NB4 (cell line): ENCODE results near the gene TRAF3.

ENCODE experiments used
- DNase-seq: peaks from one replicate; pipeline ENCODE4 v3.0.0; 2010; ENCODE audit warnings: low read depth
- H3K4me3 ChIP-seq: one replicate; pipeline ENCODE4 v1.5.1; 2011; ENCODE audit warnings: mild to moderate bottlenecking, low read depth, low read length, moderate library complexity
- CTCF ChIP-seq: IDR thresholded peaks from one replicate; pipeline ENCODE4 v1.5.1; 2012; ENCODE audit warnings: low read depth, low read length
- MYC ChIP-seq: IDR thresholded peaks from 2 replicates; pipeline ENCODE4 v1.6.1; 2011; ENCODE audit warnings: low read depth, low read length
- POLR2A ChIP-seq: IDR thresholded peaks from 2 replicates; pipeline ENCODE4 v1.6.1; 2011; ENCODE audit warnings: mild to moderate bottlenecking; ENCODE audit not compliant: insufficient read length; ENCODE audit errors: extremely low read depth
- TF ChIP-seq, protein P1 (sequence below): IDR thresholded peaks from 2 replicates; pipeline ENCODE4 v1.6.1; 2011; ENCODE audit warnings: low read depth, low read length

TRAF3 gene

DNA sequence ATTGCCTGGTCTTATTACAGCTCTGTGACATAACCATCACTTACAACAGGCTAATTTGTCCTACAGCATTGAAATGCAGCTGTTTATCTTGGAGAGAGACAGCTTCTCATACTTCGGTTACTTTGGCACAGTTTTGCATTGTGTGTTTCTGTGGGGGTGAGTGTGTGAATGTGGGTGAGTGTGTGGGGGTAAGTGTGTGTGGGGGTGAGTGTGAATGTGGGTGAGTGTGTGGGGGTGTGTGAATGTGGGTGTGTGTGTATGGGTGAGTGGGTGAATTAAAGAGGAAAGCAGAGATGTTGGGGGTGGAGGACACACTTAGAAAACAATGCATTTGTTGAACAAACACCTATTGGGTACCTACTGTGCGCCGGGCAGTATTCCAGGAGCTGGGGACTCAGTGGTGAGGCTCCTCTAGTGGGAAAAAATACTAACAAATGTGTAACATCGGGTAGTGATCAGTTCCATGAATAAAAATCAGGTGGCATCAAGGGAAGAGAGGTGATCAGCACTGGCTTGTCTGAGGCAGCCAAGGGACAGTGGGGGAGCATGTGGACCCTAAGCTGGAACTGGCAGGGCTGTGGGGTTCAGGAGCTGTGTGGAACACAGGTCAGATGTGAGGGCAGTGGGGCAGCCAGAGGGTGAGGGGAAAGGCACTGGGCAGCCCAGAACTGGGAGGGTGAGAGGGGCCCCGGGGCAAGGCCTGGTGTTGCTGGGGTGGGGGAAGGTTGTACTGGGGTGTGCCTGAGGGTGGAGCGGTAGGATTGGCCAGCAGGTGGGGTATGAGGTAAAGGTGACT, 101.1 kb downstream of the TRAF3 start:
- no peak for DNase-seq
- TF ChIP-seq CTCF (no peak), POLR2A (no peak), MYC (no peak)
- TF ChIP-seq, protein P1, sequence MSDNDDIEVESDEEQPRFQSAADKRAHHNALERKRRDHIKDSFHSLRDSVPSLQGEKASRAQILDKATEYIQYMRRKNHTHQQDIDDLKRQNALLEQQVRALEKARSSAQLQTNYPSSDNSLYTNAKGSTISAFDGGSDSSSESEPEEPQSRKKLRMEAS = no peak
- H3K4me3 ChIP-seq = no peak overlapping the region

- DNase-seq = no peak
- TF ChIP-seq POLR2A = no peak
- TF ChIP-seq, protein P1 = no peak
- no peak overlapping the region for H3K4me3 ChIP-seq
Measured at GRCh38 chr14:102878970-102879460, 101.8 kb downstream of the TRAF3 start.

DNA sequence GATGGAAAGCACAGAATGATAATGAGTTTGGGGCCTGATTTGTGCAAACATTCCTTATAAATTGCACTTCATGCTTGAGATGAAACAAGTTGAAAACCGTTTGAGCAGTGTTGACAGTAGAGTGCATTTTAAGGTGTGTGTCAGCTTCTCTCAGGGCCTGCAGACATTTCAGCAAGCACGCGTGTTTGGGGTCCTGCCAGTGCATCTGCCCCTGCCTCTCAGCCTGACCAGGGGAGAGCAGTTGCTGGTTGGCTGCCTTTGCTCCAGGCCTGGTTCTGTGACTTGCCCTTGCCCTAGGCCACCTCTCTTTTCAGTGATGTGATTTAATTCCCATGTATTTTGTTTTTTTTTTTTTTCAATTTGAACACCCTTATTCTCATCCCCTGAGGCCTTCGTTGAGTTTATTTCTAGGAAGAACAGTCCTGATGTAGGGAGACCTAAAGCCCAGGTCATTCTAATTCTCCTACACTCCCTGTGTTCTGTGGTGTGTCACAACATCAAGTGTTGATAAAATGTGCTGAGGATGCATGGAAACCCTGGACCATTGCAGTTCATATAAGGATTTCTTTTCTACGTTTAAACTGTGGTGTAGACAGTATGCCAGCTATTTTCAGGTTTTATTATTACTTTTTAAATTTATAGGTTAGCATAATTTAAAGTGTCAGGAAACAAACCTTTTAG, 105.1 kb downstream of the TRAF3 start:
- no peak overlapping the region for H3K4me3 ChIP-seq
- TF ChIP-seq, protein P1 = no peak
- TF ChIP-seq MYC (no peak), CTCF (no peak), POLR2A (no peak)
- DNase-seq = no peak

DNA sequence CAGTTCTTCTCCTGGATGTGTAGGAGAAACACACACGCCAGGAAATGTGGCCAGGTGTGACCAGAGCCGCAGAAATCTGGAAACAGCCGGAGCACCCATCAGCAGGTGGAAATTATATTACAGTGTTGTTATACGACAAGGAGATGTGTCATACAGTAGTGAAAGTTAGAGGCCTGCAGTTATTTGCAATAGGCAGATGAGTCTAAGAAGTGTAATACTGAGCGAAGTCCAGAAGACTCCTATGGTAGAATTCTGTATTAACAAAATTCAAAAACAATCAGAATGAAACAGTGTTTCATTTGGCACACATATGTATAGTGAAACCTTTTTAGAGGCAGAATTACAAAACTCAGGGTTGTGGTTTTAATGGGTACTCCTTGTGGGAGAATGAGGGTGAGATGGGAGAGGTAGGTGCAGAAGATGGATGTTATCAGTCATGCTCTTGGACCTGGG, 105.9 kb downstream of the TRAF3 start:
- no peak overlapping the region for H3K4me3 ChIP-seq
- DNase-seq = no peak
- no peak for TF ChIP-seq MYC
- no peak for TF ChIP-seq CTCF
- TF ChIP-seq POLR2A = no peak
- TF ChIP-seq, protein P1 = no peak

DNA sequence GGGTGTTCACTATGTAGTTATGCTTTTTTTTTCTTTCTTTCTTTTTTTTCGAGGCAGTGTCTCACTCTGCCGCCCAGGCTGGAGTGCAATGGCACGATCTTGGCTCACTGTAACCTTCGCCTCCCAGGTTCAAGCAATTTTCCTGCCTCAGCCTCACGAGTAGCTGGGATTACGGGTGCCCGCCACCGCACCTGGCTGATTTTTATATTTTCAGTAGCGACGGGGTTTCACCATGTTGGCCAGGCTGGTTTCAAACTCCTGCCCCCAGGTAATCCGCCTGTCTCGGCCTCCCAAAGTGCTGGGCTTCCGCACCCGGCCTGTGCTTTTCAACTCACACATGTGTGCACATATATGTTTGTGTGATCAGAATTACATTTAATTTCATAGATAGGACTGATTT, 106.3 kb downstream of the TRAF3 start:
- TF ChIP-seq POLR2A (no peak), CTCF (no peak), MYC (no peak)
- TF ChIP-seq, protein P1 = no peak
- no peak overlapping the region for H3K4me3 ChIP-seq
- no peak for DNase-seq

DNA sequence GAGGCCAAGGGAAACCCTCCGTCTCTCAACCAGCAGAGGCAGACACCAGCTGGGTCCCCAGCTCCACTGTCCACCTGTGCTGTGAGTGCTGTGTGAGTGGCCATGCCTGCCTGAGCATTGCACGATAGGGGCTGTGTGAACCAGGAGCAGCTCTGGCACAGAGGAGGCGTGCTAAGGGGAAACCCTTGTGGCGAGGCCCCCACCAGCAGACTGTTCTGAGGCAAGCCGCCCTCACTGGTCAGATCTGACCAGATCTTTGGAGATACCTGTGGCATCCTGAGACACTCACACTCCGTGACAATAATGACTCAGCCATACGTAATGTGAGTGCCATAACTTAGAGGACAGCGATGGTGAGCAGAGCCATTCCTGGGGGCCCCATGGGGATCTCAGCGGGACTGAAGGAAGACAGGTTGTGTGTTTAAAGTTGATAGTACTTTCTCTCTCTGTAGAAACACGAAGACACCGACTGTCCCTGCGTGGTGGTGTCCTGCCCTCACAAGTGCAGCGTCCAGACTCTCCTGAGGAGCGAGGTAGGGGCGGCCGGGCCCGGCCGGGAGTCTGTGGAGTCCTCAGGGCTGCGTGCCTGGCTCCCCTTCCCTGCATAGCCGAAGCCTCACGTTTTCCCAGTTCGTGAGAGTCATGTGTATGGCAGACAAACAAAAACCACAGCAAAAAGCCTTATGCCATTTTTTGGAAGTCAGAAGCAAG, 108.6 kb downstream of the TRAF3 start:
- TF ChIP-seq CTCF = no peak
- TF ChIP-seq, protein P1 = no peak
- TF ChIP-seq POLR2A = no peak
- no peak for TF ChIP-seq MYC
- H3K4me3 ChIP-seq = no peak overlapping the region
- no peak for DNase-seq
